ENCODE results near the gene PDGFD.

DNA sequence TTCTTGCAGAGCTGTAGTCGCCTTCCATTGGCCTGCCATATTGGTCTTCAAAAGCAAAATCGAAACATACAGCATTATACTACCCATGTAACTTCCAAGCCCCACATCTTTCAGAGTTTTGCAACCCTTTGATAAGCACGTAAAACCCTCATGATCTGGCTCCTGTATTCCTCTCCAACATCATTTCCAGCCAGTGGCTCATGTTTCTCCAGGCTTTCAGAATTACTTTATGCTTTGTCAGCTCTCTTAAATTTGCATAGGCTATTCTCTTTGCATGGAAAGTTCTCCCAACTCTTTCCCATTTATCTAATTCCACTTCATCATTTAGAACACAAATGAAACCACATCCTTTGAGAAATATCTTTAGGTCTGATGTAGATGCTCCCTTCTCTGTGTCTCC, 195.3 kb downstream of the PDGFD start:
- TF ChIP-seq, protein P1, sequence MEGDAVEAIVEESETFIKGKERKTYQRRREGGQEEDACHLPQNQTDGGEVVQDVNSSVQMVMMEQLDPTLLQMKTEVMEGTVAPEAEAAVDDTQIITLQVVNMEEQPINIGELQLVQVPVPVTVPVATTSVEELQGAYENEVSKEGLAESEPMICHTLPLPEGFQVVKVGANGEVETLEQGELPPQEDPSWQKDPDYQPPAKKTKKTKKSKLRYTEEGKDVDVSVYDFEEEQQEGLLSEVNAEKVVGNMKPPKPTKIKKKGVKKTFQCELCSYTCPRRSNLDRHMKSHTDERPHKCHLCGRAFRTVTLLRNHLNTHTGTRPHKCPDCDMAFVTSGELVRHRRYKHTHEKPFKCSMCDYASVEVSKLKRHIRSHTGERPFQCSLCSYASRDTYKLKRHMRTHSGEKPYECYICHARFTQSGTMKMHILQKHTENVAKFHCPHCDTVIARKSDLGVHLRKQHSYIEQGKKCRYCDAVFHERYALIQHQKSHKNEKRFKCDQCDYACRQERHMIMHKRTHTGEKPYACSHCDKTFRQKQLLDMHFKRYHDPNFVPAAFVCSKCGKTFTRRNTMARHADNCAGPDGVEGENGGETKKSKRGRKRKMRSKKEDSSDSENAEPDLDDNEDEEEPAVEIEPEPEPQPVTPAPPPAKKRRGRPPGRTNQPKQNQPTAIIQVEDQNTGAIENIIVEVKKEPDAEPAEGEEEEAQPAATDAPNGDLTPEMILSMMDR (IDR thresholded peaks at IDR 0.05; ENCODE audit: low read depth, low read length), result no peak
- no peak for TF ChIP-seq EZH2phosphoT487 (IDR thresholded peaks at IDR 0.05; ENCODE audit: low read depth)

Measured in OCI-LY3 (cell line).